GM18858 (cell line): ENCODE data around the gene ZNF287.
"Not testable (repeated sequence)": the region's sequence is repeated elsewhere in the genome, so short reads cannot be mapped to it uniquely, and the experiment has no call there.

Experiments used
- ATAC-seq: cut with Tn5 transposase; IDR thresholded peaks from one replicate; pipeline ENCODE4 v1.9.1; 2021; ENCODE audit not compliant: unreplicated experiment

The ZNF287 gene

DNA sequence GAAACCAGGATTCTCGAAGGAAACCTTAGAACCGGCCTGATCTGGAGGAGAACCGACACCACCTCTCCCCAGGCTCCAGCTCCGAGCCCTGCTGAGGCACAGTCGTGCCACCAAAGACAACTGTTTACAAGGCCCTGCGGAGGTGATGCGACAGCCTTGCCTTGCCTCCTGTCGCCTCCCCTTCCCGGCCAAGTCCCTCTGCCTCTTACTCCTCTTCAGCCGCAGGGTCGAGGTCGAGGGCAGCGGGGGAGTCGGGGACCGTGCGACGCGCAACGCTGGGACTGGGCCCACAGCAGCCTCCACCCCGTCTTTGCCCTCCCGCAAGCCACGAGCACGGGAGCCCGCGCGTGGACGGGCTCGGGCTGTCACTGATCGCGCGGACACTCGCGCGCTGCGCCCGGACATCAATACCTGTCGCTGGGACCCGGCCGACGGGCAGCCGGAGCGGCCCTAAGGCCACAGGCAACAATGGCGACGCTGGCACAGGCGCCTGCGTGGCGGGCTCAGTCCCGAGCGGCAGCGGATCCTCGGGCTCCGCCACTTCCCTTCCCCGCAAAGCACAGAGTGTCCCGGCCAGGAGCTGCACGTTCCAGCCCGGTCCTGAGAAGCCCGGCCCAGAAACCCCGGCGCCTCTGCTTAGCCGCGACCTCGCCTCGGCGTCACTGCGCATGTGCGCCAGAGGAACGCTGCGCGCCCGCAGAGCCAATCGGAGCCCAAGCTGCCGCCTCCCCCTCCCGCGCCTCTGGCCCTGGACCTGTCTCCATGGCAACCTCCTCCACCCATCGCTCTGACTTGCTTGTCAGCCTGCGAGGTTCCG is at the start of gene ZNF287:
Gene ZNF287, minus strand, starts transcription at position 664 of the 817 bp plus-strand sequence. CDS start 1,473 bp downstream, outside the sequence.
- ATAC-seq: peak; percentile 88

DNA sequence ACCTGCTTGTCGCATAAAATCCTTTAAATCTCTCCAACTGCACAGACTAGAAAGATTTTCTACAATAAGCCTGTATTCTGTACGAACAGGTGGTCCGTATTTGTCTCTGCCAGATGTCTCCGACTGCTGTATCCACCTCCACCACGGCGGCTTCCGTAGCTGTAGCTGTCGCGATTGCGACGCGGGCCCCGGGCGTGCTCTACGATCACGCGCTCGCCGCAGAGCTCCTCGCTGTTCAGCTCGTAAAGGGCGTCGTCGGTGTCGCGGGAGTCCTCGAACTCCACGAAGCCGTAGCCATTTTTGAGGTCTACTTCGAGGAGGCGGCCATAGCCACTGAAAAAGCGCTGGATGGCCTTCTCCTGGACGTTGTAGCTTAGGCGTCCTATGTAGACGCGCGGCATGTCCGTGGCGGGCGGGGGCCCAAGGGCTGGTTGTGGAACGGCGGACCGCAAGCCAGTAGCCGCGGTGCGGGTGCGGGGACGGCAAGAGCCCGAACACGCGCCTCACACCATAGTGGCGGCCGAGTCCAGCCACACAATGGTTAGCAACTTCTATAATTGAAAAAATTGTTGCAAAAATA is 48.6 kb upstream of the ZNF287 start:
- no peak for ATAC-seq

DNA sequence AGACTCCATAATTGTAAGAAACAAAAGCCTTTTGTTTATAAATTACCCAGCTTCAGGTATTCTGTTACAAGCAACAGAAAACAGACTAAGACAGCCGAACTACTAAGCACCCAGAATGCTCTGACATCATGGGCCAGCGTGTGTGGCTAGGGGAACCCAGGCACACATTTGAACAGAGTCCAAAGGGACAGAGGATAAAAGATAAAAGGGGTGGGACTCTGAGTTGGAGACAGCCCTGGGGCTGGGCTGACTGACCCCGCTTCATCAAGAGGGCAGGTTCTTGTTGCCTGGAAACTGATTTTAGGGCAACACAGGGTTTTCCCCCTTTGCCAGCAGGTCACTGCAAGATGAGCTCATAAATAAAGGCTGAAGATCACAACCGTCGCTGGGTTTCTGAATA is 30.5 kb upstream of the ZNF287 start:
- ATAC-seq: no peak

DNA sequence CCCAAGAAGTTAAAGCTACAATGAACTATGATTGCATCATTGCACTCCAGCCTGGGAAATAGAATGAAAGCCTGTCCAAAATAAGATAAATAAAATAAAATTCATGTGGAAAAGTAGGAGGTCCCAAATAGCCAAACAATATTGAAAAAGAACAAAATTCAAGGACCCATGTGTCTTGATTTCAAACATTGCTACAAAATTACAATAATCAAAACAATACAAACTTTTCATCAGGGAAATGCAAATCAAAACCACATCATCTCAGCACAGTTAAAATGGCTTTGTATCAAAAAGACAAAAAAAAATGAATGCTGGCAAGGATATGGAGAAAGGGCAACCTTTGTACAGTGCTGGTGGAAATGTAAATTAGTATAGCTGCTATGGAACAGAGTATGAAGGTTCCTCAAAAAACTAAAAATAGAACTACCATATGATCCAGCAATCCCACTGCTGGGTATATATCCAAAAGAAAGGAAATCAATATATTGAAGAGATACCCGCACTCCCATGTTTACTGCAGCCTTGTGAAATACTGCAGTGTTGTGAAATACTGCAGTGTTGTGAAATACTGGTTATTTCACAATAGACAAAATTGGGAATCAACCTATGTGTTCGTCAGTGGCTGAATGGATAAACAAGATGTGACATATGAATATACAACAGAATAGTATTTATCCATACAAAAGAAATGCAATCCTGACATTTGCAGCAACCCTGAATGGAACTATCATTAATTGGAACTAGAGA is 24.5 kb upstream of the ZNF287 start:
- ATAC-seq: no peak

DNA sequence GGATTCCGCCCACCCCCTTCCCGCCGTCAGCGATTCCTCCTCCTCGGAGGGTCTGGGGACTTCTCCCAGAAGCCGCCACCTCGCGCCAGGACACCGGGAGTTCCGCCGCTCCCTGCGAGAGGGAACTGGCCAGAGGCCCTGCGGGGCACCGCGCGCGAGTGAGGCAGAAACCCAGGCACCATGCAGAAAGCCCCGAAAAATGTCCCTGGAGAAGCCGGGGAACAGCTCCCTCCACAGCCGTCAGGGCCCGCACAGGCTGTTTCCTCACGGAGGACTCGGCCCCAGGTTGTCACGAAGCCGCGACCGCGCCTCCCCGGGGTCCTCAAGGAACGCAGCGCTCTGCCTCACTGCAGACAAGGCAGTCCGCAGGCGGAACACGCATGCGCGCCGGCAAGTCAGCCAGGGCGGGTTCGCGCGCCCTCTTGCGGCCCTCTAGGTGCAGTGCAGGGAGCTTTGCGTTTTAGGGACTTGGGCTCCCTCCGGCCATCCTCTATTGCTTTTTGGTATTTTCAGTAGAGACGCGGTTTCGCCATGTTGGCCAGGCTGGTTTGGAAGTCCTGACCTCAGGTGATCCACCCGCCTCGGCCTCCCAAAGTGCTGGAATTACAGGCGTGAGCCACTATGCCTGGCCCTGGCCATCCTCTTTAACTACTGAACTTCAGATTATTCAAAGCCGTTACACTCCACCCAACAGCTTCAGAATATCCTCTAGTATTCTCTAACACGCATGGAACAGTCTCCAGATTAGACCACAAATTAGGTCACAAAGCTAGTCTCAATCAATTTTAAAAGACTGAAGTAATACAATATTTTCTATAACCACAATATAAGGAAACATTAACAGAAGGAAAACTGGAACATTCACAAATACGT is 20.3 kb upstream of the ZNF287 start:
- no peak for ATAC-seq

DNA sequence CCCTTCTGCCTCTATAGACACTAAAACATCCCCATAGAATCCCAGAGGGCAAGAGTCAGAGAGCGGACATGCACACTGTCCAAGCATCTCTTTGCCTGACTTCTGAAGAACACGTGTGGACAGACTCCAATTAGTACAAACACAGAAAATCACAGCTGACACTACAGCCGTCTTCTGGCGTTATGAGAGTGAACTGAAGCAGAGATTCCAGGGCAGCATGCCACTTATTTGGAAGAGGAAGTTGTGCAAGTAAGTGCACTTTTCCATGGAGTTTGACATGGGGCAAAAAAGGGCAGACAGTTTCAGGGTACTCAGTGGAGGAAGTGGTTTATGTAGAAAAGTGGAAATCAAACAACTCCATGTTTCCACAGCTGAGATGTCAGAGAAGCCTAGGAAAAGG is 16.8 kb upstream of the ZNF287 start:
- ATAC-seq: no peak

DNA sequence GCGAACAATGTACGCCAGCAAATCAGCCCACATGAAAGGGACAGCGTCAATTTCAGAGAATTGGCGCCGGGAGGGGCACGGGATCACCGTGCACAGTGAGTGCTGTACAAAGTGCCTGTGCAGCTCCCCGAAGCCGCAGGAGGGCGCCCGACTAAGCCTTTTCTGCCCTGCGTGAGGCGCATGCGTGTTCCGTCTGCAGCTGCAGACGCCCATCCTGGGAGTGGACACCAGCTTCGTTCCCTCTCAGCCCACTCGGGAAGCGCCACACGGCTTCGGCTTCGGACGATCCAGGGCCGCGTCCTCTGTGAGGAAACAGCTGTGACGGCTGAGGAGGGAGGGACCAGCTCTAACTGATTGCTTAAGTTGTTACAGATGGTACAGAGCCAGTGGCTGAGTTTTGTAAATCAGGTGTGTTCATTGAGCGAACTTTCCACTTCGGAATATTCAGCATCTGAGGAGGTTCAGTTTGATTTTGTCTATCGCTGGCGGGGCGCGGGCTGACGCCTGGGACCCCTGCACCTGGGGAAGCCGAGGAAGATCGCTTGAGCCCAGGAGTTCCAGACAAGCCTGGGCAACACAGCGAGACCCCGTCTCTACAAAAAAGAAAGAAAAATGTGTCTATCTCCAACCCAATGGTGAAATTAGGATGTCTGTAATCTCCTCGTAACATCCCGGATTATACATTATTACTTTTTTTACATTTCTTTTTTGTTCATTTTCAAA is 15.4 kb upstream of the ZNF287 start:
- no peak for ATAC-seq

DNA sequence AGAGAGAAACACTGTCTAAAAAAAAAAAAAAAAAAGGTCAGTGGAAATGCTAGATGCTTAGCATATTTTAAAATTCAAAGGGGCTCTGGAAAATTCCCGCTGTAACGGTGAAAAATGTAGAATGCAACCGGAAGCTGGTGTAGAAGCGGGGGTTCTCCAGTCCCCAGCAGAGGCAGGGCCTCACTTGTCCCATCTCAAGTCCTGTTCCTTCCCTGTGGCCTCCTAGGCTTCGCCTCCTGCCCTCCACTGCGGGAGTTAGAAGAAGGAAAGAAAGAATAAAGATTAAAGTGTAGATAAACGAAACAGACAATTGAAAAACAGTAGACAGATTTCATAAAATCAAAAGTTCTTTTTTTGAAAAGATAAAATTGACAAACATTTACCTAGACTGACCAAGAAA is 14.8 kb upstream of the ZNF287 start:
- ATAC-seq: no peak

DNA sequence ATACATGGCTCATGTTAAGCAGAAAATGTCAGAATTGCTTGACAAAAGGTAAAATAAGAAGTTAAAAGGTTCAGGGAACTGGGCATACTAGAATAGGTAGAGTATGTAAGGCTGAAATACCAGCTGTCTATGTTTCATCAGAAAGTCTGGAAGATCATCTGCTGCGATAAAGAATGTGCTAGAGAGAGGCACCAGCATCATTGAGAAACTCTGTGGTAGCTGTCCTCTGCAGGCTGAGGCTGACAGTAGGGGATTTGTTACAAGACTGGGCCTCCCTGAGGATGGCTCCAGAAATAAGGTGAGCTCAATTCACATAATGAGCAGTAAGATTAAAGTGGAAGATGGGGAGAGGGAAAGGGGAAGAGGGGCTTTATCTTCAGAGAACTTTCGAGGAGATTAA is 4.5 kb upstream of the ZNF287 start:
- no peak for ATAC-seq

DNA sequence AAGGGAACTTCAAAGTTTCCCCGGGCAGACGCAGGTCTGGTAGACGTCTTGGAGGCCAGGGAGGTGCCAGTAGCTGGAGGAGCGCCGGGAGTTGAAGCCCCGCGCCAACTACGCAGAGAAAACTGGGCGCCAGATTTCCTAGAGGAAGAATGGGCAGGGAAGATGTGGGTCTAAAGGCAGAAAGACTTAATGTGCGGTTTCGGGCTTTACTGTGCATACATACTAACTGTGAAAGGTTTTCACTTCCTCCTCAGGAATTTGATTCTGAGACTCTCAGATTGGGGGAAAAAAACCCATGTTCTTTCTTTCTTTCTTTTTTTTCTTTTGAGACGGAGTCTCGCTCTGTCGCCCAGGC is 331 bp upstream of the ZNF287 start:
- ATAC-seq: peak; percentile 18

DNA sequence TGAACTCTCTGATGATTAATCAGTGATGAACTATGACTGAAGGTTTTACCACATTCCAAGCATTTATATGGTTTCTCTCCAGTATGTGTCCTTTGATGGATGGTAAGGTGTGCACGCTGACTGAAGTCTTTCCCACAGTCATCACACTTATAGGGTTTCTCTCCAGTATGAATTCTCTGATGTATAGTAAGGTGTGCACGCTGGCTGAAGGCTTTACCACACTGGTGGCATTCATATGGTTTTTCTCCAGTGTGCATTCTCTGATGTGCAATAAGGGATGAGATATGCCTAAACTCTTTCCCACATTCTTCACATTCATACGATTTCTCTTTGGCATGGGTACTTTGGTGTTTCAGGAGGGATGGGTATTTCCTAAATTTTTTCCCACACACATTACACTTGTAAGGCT is 16.4 kb downstream of the ZNF287 start:
- no peak for ATAC-seq

DNA sequence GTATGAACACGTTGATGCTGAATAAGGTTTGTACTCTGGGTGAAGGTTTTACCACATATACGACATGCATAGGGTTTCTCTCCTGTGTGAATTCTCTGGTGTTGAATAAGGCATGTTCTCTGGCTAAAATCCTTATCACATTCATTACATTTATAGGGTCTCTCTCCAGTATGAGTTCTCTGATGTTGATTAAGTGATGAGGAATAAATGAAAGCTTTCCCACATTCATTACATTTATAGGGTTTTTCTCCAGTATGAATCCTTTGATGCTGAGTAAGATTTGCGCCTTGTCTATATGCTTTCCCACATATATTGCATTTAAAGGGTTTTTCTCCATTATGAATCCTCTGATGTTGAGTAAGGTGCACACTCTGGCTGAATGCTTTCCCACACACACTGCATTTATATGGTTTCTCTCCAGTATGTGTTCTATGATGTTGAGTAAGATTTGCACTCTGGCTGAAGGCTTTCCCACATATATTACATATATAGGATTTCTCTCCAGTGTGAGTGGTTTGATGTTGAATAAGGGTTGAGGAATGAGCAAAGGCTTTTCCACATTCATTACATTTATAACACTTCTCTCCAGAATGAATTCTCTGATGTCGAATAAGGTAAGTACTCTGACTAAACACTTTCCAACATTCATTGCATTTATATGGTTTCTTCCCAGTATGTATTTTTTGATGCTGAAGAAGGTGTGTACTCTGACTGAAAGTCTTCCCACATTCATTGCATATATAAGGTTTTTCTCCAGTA is 16.9 kb downstream of the ZNF287 start:
- no peak for ATAC-seq

DNA sequence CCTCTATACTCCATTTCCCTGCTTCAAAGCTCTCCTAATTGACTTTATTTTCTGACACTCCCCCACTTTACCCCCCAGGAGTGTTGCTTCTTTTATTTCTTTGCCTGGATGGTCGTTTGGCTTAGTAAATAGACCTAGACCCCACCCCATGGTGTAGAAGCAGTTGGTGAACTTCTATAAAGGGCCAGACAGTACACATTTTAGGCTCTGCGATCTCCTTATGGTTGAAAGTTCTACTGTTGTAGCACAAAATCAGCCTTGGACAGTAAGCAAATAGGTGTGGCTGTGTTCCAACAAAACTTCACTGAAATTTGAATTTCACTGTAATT is 31.9 kb downstream of the ZNF287 start:
- ATAC-seq: no peak

DNA sequence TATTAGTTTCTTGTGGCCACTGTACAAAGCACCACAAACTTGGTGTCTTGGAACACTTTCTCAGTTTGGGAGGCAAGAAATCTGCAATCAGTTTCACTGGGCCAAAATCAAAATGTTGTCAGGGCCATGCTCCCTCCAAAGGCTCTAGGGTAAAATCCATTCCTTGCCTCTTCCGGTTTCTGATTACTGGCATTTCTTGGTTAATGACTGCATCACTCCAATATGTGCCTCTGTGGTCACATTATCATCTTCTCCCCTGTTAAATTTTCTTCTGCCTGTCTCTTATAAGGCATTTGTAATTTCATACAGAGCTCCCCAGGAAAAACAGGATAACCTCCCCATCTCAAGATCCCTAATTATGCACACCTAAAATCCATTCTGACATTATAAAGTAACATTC is 34.8 kb downstream of the ZNF287 start:
- no peak for ATAC-seq

DNA sequence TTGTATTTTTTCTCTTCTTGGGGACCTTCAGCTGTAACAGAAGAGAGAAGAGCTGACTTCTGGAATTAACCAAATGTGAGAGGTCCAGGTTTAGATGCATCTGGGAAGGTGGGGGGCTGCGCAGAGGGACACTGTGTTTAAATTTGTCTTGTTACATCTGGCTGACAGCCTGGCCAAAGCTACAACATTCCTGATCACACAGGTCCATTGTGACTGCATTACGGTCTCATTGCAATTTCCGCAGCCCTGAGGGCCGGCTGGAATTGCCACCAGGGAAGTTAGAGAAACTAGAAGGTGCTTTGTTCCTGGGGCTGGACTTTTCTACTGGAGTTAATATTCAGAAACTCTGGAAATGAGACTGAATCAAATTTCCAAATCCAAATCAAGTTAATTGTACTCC is 39.1 kb downstream of the ZNF287 start:
- no peak for ATAC-seq

DNA sequence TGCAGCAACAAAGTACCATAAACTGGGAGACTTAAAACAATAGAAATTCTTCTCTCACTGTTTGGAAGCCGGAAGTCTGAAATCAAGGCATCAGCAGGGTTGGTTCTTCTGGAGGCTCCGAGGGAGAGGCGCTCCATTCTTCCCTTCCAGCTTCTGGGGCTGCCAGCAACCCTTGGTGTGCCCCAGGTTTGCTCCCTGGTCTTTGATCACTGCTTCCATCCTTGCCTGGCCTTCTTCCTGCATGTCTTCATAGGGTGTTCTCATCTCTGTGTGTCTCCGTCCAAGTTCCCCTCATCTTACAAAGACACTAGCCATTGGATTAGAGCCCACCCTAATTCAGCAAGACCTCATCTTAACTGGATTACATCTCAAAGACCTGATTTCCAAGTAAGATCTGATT is 41.7 kb downstream of the ZNF287 start:
- no peak for ATAC-seq

DNA sequence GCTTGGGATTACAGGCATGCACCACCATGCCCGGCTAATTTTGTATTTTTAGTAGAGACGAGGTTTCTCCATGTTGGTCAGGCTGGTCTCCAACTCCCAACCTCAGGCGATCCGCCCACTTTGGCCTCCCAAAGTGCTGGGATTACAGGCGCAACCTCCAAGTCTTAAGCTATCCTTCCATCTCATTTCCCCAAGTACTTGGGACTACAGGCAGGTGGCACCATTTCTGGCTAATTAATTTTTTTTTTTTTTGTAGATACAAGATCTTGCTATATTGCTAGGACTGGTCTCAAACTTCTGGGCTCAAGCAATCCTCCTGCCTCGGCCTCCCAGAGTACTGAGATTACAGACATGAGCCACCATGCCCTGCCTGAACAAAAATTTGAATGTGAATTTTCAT is 43.4 kb downstream of the ZNF287 start:
- ATAC-seq: not testable (repeated sequence)

DNA sequence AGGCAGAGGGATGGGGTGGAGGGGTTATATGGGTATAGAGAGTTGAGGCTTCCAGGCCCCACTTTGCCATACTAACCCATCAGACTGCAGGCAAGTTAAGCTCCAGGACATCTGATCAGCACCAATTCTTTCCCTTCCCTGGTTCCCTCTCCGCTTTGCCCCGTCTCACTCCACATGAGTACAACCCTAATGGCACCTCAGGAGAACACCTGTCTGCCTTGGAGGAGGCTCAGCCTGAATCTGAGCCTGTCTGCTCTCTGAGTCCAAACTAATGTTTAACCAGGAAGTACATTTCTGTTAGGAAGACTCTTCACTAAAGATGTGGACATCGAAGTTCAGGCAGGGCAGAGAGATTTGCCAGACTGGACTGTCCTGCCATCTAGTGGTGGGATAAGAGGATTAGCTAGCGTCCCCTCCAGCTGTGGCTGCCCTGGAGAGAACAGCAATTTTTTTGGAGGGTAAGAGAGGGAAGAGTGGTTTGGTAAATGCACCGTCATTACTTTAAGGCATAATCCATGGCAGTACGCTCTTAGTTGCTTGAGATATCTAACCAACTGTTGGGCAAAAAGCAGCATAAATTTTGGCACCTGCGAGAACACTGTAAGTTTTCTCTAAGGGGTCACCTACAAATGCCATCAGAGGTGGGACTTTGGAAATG is 47.8 kb downstream of the ZNF287 start:
- ATAC-seq: peak; percentile 57

DNA sequence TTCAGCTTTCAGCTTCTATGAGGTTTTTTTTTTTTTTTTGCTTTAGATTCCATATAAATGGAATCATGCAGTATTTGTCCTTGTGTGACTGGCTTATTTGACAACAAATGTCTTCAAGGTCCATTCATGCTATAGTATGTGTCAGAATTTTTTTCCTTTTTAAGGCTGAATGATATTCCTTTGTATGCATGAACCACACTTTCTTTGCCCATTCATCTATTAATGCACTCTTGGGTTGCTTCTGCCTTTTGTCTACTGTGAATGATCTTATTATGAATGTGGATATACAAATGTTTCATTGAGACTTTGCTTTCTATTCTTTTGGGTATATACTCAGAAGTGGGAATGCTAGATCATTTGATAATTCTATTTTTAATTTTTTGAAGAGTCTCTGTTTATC is 50.0 kb downstream of the ZNF287 start:
- ATAC-seq: no peak
